IPS DF 19.7 (cell line): ENCODE results near the gene POLRMT.
"Not testable (repeated sequence)": the region's sequence is repeated elsewhere in the genome, so short reads cannot be mapped to it uniquely, and the experiment has no call there.

Source experiments
- DNase-seq: peaks from one replicate; pipeline ENCODE4 v3.0.0-alpha.2; 2013; ENCODE audit warnings: low read depth, low spot score

POLRMT gene

DNA sequence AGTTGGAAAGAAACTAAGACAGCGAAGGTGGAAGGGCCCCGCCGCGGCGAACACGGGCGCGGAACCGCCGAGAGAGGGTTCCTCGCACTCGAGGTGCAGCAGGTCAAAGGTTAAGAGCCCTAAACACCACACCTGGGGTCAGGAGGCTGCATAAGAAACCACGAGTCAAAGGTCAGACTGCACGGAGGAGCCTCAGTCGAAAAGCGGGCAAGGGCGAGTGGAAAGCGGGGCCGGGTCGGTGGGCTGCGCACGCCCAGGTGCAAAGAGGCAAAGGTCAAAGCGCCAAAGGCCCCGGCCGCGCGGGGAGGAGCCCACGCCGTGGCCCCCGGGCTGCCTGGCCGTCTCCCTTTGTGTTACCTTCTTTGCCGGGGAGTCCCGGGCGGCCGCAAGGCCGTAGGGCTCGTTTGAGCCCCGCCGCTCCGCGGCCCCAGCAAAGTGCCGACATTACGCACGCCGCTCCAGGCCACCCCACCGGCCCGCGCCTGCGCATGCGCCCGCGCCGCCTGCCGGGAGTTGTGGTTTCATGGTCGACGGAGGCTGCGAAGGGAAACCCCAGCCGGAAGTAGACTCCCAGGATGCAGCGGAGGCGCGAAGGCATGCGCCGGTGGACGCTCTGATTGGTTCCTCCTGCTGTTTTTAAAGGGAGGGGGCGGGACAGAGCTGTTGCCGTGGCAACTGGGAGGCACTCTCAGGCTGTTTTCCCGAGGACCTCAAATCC, at the start of gene POLRMT:
TSS of gene POLRMT (minus strand) at position 470 of the 718 bp plus-strand sequence. CDS start at position 445, 25 bp downstream.
- peak; percentile 90 for DNase-seq

DNA sequence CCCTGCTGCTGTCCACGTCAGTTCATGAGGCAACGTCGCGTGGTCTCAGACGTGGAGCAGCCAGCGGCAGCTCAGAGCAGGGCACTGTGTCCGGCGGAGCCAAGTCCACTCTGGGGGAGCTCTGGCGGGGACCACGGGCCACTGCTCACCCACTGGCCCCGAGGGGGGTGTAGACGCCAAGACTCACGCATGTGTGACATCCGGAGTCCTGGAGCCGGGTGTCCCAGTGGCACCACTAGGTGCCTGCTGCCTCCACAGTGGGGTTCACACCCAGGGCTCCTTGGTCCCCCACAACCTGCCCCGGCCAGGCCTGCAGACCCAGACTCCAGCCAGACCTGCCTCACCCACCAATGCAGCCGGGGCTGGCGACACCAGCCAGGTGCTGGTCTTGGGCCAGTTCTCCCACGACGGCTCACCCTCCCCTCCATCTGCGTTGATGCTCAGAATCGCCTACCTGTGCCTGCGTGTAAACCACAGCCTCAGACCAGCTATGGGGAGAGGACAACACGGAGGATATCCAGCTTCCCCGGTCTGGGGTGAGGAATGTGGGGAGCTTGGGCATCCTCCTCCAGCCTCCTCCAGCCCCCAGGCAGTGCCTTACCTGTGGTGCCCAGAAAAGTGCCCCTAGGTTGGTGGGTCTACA, 49.5 kb upstream of the POLRMT start:
- no peak for DNase-seq

DNA sequence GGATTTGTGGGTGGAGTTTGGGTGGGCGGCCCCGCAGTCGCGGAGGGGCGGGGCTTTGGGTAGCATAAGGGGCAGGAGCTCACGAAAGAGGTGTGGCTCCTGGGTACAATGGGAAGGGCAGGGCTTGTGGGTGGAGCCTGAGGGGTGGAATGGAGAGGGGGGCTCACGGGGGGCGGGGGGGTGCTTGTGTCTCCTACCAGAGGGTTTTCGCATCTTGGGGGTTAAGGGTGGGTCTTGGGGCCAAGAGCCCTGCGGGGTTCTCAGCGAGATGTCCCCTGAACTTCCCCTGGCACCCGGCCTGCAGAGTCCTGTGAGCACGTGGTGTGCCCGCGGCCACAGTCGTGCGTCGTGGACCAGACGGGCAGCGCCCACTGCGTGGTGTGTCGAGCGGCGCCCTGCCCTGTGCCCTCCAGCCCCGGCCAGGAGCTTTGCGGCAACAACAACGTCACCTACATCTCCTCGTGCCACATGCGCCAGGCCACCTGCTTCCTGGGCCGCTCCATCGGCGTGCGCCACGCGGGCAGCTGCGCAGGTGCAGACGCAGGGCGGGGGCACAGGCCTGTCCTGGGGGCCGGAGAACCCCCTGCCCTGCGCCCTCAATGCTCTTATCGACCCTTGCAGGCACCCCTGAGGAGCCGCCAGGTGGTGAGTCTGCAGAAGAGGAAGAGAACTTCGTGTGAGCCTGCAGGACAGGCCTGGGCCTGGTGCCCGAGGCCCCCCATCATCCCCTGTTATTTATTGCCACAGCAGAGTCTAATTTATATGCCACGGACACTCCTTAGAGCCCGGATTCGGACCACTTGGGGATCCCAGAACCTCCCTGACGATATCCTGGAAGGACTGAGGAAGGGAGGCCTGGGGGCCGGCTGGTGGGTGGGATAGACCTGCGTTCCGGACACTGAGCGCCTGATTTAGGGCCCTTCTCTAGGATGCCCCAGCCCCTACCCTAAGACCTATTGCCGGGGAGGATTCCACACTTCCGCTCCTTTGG, 48.0 kb upstream of the POLRMT start:
- DNase-seq: no peak

DNA sequence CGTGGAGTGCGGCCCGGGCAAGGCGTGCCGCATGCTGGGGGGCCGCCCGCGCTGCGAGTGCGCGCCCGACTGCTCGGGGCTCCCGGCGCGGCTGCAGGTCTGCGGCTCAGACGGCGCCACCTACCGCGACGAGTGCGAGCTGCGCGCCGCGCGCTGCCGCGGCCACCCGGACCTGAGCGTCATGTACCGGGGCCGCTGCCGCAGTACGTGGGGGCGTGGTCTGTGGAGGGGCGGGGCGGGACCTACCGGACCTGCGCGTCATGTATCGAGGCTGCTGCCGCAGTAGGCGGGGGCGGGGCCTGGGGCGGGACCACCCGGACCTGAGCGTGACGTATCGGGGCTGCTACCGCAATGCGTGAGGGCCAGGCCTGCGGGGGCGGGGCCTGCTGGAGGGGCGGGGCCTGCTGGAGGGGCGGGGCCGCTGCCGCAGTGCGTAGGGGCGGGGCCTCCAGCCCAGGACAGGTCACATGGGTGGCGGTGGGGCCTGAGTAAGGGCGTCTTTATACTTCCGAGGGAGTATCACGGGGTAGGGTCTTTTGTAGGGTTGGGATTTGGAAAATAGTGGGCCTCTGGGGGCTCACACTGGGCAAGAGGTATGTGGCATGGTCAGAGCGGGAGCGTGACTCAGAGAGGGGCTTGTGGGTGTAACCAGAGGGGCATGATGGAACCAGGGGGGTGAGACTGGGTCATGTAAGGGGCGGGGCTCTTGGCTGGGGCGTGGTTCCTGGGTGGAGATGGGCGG, 47.1 kb upstream of the POLRMT start:
- no peak for DNase-seq

DNA sequence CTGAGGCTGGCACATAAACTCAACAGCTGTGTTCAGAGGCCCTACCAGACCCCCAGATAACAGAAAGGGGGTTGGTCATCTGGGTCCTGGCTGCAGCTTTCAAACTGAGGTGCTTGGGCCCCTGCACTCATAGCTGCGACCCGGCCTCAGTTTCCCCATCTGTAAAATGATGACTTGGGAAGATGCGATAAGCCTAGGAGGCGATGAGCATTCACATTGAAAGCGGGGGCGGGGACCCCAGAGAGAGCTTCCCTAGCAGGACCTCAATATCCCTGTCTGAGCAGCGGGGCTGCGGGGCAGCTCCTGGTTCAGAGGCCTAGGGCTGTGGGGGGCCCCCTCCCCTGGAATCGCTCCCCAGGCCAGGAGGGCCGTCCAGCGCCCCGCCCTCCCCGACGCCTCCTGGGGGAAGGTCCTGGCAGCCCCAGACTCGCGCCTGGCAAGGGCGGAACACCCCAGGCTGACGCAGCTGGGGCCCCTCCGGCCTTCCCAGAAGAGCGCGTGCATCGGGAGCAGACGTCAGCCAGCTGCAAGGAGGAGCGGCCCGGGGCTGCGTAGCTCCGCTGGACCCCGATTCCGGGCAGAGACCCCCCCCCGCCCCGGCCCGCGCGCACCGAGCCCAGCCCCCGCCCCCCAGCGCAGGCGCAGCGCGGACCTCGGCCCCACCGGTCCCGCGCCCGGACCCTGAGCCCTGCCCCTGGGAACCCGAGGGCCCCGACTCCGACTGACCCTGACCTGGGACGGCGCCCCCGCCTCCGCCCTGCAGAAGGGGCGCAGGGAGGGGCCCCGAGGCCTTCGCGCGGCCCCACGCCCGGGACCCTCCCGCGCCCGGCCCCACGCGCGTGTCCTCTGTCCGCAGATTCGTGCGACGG, 46.3 kb upstream of the POLRMT start:
- no peak for DNase-seq

DNA sequence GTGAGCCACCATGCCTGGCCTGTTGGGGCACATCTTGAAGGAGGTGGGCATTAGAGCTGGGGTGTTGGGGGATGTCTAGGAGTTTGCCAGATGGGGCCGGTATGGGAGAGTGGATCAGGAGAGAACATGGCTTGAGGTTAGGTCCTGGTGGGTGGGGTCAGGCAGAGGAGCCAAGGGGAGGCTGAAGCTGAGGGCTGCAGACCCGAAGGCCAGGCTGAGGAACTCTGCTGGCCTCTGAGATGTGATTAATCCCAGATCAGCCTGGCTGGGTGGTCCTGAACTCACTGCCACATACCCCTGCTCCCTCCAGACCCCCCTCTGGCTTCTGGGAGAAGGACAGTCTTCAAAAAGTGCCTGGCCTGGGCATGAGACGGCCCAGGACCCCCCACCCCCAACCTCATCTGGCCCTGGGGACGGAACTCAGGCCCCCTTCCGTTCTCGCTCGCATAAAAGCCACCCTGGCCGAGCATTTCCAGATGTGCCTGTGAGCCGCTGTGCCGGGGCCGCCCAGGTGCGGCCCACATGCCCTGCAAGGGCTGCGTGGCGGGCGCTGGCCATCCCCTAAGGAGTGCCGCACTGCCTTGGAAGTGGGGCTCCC, 45.6 kb upstream of the POLRMT start:
- no peak for DNase-seq

DNA sequence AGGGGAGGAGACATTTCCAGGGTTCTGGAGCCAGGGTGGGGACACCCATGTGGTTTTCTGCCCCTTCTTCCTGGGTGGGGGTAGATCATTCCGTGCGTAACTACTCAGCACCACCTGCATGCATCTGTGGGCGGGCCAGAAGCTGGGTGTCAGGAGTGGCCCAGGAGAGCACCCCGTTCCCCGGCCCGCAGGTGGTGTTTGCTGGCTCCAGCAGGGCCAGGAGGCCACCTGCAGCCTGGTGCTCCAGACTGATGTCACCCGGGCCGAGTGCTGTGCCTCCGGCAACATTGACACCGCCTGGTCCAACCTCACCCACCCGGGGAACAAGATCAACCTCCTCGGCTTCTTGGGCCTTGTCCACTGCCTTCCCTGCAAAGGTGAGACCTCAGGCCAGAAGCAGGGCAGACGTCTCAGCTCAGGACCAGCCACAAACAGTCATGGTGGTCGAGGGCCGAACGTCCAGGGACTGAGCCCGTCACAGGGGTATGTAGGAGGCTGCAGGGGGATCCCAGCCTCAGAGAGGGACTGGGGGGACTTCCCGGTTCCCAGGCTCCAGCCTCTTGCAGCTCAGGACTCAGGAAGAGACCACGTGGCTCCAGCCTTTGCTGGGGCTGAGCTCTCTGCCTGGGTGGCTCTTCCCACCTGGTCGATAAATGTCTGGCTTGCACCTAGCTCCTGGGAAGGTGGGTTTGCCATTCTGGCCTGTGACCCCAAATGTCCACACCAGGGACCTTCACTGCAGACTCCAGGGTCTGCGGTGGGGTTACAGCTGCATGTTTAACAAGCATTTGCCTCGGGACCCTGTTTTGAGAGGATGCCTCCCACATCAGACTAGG, 44.5 kb upstream of the POLRMT start:
- DNase-seq: no peak

DNA sequence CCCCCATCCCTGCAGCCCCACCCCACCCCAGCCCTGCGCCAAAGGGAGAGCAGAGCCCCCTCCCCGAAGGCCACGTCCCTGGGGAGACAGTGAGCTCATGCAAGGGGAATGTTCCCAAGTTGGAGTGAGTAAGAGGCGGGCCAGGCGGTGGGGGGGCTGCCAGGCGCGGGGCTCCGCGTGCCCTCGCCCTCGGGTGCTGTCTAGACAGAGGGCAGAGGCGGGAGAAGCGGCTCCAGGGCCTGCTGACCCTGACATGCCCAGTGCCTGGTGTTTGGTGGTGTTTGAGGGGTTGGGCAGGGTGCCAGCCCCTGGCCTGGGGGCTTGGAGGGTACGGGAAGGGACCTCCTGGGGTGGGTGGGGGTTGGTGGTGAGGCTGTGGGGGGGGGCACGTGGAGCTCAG, 43.9 kb upstream of the POLRMT start:
- DNase-seq: no peak

DNA sequence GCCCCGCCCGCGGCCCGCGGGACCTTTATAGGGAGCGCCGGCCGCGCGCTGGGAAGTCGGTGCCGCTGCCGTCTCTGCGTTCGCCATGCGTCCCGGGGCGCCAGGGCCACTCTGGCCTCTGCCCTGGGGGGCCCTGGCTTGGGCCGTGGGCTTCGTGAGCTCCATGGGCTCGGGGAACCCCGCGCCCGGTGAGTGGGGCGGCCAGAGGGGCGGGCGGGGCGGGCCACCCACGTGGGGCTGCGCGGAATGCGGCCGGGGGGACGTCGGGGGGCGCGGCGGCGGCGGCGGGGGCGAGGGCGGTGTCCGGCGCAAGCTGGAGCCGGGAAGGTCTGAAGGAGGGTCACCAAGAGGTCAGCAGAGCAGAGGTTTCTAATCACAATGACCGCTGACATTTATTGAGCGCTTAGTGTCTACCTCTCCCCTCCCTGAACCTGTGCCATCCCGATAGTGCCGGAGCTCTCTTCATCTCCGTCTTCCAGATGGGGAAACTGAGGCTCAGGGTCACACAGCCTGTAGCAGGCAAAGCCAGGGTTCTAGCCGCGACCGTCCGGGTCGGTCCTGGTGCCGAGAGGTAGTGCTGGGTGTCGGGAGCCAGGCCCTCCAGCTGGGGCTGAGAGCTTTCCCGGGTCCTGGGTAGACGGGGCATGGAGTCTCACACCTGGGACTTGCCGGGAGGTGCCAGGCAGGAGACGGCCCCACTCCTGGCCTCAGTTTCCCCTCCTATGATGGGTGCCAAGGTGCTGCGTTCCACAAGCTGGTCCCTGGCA, 43.2 kb upstream of the POLRMT start, which contains the start of gene FSTL3:
TSS of gene FSTL3 (plus strand) at position 54 of the 767 bp plus-strand sequence. CDS start at position 86, 32 bp downstream.
- no peak for DNase-seq

DNA sequence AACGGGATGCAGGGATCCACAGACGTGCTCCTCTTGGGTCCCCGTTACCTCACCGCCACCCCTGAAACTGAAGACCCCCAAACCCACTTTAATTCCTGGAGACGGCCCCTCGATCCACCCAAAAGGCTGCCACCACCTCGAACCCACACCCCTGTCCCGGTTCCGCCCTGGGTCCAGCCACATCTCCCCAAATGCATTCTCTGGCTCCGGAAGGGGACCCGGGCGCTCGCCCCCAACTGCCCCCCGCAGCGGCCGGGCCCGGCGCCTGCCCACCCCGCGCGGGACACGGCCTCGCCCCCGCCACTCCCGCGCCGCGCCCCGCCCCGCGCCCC, 42.6 kb upstream of the POLRMT start:
- no peak for DNase-seq

DNA sequence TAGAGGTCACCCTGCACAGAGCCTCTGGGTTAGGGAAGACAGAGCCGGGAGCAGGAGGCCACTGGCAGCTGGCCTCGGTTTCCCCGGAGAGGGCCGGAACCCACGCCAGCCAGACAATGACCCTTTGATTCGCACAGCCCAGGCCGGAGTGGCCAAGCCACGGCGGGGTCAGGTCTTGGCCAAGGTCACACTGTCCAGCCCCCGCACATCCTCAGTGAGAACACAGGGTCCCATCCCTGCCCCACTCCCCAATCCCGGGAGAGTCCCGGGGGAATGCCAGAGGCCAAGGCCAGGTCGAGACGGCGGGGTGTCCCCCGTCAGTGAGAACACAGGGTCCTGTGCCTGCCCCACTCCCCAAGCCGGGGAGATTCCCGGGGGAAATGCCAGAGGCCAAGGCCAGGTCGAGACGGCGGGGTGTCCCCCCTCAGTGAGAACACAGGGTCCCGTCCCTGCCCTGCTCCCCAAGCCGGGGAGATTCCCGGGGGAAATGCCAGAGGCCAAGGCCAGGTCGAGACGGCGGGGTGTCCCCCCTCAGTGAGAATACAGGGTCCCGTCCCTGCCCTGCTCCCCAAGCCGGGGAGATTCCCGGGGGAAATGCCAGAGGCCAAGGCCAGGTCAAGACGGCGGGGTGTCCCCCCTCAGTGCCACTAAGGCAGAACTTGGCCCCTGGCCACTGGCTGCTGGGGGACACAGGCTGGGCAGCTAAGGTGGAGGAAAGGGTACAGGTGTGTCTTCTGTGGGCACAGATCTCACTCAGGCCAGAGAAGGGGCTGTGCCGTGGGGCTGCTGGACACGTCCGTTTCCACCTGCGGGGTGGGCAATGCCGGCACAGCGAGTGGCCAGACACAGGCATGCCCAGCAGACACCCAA, 41.2 kb upstream of the POLRMT start:
- no peak for DNase-seq

DNA sequence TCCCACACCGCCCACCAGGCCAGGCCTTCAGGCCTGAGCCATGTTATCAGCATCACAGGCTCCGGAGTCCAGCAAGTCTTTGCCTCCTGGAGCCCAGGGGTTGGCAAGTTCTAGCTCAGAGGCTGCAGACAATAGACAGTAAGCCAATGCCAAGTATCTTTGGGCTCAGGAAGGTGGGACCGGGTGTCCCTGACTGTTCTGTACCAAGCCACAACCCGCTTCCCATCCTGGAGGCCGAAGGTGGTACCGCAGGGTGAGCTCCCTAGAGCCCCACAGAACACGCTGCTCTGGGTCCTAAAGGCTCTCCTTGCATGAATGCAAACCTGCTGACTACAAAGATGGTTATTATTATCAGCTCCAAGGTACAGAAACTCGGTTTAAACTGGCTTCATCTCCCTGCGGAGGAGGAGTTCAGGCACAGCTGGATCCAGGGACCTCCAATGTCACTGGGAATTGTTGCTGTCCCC, 37.3 kb upstream of the POLRMT start:
- no peak for DNase-seq

DNA sequence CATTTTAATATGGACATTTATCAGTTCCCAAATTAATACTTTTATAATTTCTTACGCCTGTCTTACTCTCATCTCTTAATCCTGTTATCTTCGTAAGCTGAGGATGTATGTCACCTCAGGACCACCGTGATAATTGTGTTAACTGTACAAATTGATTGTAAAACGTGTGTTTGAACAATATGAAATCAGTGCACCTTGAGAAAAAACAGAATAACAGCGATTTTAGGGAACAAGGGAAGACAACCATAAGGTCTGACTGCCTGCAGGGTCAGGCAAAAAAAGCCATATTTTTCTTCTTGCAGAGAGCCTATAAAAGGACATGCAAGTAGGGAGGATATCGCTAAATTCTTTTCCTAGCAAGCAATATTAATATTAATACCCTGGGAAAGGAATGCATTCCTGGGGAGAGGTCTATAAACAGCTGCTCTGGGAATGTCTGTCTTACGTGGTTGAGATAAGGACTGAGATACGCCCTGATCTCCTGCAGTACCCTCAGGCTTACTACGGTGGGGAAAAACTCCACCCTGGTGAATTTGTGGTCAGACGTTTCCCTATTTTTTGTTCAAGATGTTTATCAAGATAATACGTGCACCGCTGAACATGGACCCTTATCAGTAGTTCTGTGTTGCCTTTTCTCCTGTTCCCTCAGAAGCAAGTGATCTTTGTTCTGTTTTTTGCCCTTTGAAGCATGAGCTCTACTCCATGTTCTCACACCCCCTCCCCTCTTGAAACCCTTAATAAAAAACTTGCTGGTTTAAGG, 35.5 kb upstream of the POLRMT start:
- not testable (repeated sequence) for DNase-seq

DNA sequence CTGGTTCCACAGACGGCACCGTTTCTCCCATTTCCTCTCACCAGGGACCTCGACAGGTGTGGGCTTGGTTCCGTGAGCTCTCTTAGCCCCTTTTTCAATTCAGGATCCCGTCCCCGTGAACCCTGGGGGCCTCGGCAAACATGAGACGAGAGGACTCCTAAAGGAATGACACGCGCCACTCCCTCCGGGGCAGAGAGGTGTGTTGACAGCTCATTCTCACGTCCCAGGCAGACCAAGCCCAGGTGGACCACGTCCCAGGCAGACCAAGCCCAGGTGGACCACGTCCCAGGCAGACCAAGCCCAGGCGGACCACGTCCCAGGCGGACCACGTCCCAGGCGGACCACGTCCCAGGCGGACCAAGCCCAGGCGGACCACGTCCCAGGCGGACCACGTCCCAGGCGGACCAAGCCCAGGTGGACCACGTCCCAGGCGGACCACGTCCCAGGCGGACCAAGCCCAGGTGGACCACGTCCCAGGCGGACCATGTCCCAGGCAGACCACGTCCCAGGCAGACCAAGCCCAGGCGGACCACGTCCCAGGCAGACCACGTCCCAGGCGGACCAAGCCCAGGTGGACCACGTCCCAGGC, 33.7 kb upstream of the POLRMT start:
- not testable (repeated sequence) for DNase-seq

DNA sequence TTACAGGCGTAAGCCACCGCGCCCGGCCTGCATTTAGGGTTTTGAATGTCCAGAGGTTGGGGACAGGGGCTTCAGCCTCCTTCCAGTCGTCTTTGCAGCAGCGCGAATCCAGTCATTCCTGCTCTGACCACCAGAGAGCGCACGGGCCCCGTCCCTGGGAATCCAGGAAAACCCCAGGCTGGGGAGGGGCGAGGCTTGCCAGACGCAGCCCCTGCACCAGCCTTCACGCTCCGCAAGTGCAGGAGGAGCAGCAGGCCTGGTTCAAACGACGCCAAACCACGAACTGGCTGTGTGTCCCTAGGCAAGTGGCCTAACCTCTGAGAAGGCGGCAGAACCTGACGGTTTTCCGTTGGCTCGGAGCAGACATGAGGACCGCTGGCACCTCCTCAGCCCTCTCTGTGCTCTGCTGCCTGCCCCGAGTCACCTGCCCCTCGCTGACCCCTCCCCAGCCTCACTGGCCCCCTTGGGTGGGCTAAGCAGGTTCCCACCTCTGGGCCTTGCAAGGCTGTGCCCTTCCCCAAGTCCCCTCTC, 31.6 kb upstream of the POLRMT start:
- peak; percentile 50 for DNase-seq

DNA sequence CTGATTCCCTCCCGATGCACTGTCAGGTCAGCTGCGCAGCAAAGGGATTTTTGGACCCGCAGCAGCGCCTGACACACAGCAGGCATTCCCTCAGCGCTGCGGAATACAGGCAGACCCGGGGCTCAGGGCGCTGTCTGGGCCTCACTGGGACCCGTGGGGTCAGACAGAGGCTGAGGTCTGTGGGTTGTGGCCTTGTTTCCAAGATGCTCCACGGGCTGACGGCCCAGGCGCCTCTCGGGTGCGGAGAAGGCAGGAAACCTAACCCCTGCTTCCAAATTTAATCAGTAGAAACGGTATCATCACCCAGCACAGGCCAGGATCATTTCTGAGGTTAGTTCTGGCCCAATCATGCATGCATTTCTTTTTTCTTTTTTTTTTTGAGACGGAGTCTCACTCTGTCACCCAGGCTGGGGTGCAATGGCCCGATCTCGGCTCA, 30.4 kb upstream of the POLRMT start:
- DNase-seq: no peak
